ENCODE measurements around the gene TTC27.
"Not testable (repeated sequence)": the region's sequence is repeated elsewhere in the genome, so short reads cannot be mapped to it uniquely, and the experiment has no call there.

TTC27 gene

GRCh38 chr2:32852856-32853255 lies 225.0 kb downstream of the TTC27 start:
- no peak for DNase-seq
- no peak for ATAC-seq

GRCh38 chr2:32856891-32857290 lies 229.0 kb downstream of the TTC27 start:
- no peak for ATAC-seq
- no peak for DNase-seq

GRCh38 chr2:32858713-32859112 lies 230.9 kb downstream of the TTC27 start:
- ATAC-seq = no peak
- no peak for DNase-seq

GRCh38 chr2:32860385-32860784 lies 232.5 kb downstream of the TTC27 start:
- DNase-seq = no peak
- no peak for ATAC-seq

GRCh38 chr2:32862269-32863055 lies 234.6 kb downstream of the TTC27 start:
- ATAC-seq = no peak
- DNase-seq = no peak

GRCh38 chr2:32863326-32863725 lies 235.5 kb downstream of the TTC27 start:
- no peak for ATAC-seq
- DNase-seq = no peak

- DNase-seq (no peak), ATAC-seq (no peak)
Observed at GRCh38 chr2:32863803-32864202, 236.0 kb downstream of the TTC27 start.

GRCh38 chr2:32864334-32865111 lies 236.7 kb downstream of the TTC27 start:
- no peak for DNase-seq
- no peak for ATAC-seq

- ATAC-seq (peak; percentile 66), DNase-seq (peak; percentile 4)
Observed at GRCh38 chr2:32865399-32866068, 237.7 kb downstream of the TTC27 start.

- not testable (repeated sequence) for DNase-seq, ATAC-seq
Observed at GRCh38 chr2:32866462-32866861, 238.6 kb downstream of the TTC27 start.
